ENCODE measurements around the gene ZNF433.
"Not testable (repeated sequence)": the region's sequence is repeated elsewhere in the genome, so short reads cannot be mapped to it uniquely, and the experiment has no call there.

The ZNF433 gene

GRCh38 chr19:12035220-12036172 lies at the start of gene ZNF433:
ZNF433 (minus strand) TSS chr19:12035679; CDS start chr19:12035539, 140 bp downstream.
- DNase-seq = peak; percentile 65 to 74

- not testable (repeated sequence) for DNase-seq
These were observed 47.9 kb upstream of the ZNF433 start for GRCh38 chr19:12083336-12083735.

- DNase-seq = no peak
These were observed 41.9 kb upstream of the ZNF433 start for GRCh38 chr19:12077375-12077774.

- DNase-seq = not testable (repeated sequence)
These were observed 40.9 kb upstream of the ZNF433 start for GRCh38 chr19:12076331-12076730.

GRCh38 chr19:12075538-12076139 lies 40.2 kb upstream of the ZNF433 start:
- DNase-seq = no peak

GRCh38 chr19:12064590-12065538 lies 29.4 kb upstream of the ZNF433 start, which contains the start of gene ZNF844:
ZNF844 (plus strand) TSS chr19:12064731; CDS start chr19:12064874, 143 bp downstream.
- peak; percentile 67 to 71 for DNase-seq

GRCh38 chr19:12055784-12056183 lies 20.3 kb upstream of the ZNF433 start:
- DNase-seq = no peak

GRCh38 chr19:12052497-12053169 lies 17.2 kb upstream of the ZNF433 start, which contains the start of gene ZNF878:
ZNF878 (minus strand) TSS chr19:12052961; CDS start chr19:12052801, 160 bp downstream.
- peak; percentile 45 to 53 for DNase-seq

- DNase-seq = no peak
These were observed 16.6 kb upstream of the ZNF433 start for GRCh38 chr19:12052091-12052496.

GRCh38 chr19:12047868-12048267 lies 12.4 kb upstream of the ZNF433 start:
- no peak for DNase-seq

- DNase-seq = no peak
These were observed 8.4 kb upstream of the ZNF433 start for GRCh38 chr19:12043752-12044422.

GRCh38 chr19:12042893-12043292 lies 7.4 kb upstream of the ZNF433 start:
- DNase-seq = no peak

GRCh38 chr19:12034620-12035019 lies 859 bp downstream of the ZNF433 start:
- no peak for DNase-seq

GRCh38 chr19:12034198-12034597 lies 1.3 kb downstream of the ZNF433 start:
- no peak for DNase-seq

- no peak for DNase-seq
These were observed 19.7 kb downstream of the ZNF433 start for GRCh38 chr19:12015753-12016116.

- no peak for DNase-seq
These were observed 20.3 kb downstream of the ZNF433 start for GRCh38 chr19:12015015-12015752.

GRCh38 chr19:12000152-12000981 lies 35.1 kb downstream of the ZNF433 start:
- DNase-seq = no peak

- DNase-seq = no peak
These were observed 40.3 kb downstream of the ZNF433 start for GRCh38 chr19:11995174-11995573.

- DNase-seq = not testable (repeated sequence)
These were observed 43.6 kb downstream of the ZNF433 start for GRCh38 chr19:11991921-11992320.

- DNase-seq = no peak
These were observed 46.4 kb downstream of the ZNF433 start for GRCh38 chr19:11989112-11989456.
